Mesenchymal stem cell (in vitro differentiated cells and primary cell): ENCODE measurements around the gene ZNF829. TPM values are rescaled to one million over a fixed set of nuclear protein-coding genes. Genes with fewer than 3 reads are reported as not detected.
A peak's percentile ranks its signal among the peaks of the same experiment; 100 is the strongest.

Source experiments
- DNase-seq: peaks from one replicate; pipeline ENCODE4 v3.0.0-alpha.2; 2013
- H2AFZ ChIP-seq: one replicate; pipeline ENCODE4 v1.6.1; 2013; ENCODE audit warnings: low read depth, mild to moderate bottlenecking, control low read depth, inconsistent platforms, low read length, moderate library complexity
- H2AK5ac ChIP-seq: 2 replicates; pipeline ENCODE4 v1.6.1; 2013; ENCODE audit warnings: low read length, moderate library complexity, mild to moderate bottlenecking, inconsistent platforms; ENCODE audit not compliant: severe bottlenecking
- H2BK120ac ChIP-seq: one replicate; pipeline ENCODE4 v1.6.1; 2013; ENCODE audit warnings: low read depth, mild to moderate bottlenecking, inconsistent platforms, low read length, moderate library complexity
- H2BK12ac ChIP-seq, 2 experiments: one replicate each; pipeline ENCODE4 v1.6.1; 2013; ENCODE audit warnings: inconsistent platforms in 2 of 2, low read length in 2 of 2, mild to moderate bottlenecking in 2 of 2, moderate library complexity in 2 of 2, control low read depth in 1 of 2
- H2BK15ac ChIP-seq: one replicate; pipeline ENCODE4 v1.6.1; 2013; ENCODE audit warnings: mild to moderate bottlenecking, low read depth, inconsistent platforms; ENCODE audit not compliant: poor library complexity, severe bottlenecking
- H2BK5ac ChIP-seq: 2 replicates; pipeline ENCODE4 v1.6.1; 2013; ENCODE audit warnings: low read depth, mild to moderate bottlenecking, low read length, control low read depth, inconsistent platforms; ENCODE audit not compliant: poor library complexity, severe bottlenecking
- H3K14ac ChIP-seq, 2 experiments: one replicate each; pipeline ENCODE4 v1.6.1; 2013; ENCODE audit warnings: inconsistent platforms in 2 of 2, low read length in 2 of 2, control low read depth in 1 of 2, mild to moderate bottlenecking in 1 of 2, moderate library complexity in 1 of 2
- H3K18ac ChIP-seq, 2 experiments: one replicate each; pipeline ENCODE4 v1.6.1; 2013; ENCODE audit warnings: inconsistent platforms in 2 of 2, low read length in 2 of 2, control low read depth in 1 of 2, low read depth in 1 of 2, mild to moderate bottlenecking in 1 of 2
- H3K23ac ChIP-seq, 2 experiments: one replicate each; pipeline ENCODE4 v1.6.1; 2013; ENCODE audit warnings: inconsistent platforms in 2 of 2, low read length in 2 of 2, mild to moderate bottlenecking in 2 of 2, moderate library complexity in 2 of 2, control low read depth in 1 of 2
- H3K27ac ChIP-seq: 2 replicates; pipeline ENCODE4 v1.5.1; 2013; ENCODE audit warnings: mild to moderate bottlenecking, moderate library complexity, low read length, control low read depth, inconsistent platforms; ENCODE audit not compliant: poor library complexity, severe bottlenecking
- H3K27me3 ChIP-seq, 2 experiments: 2 replicates each; pipeline versions ENCODE4 v1.6.1 to v1.7.0; 2013; ENCODE audit warnings: low read length in 2 of 2, mild to moderate bottlenecking in 2 of 2, moderate library complexity in 2 of 2, control low read depth in 1 of 2, inconsistent platforms in 1 of 2; ENCODE audit not compliant: control insufficient read depth in 1 of 2, insufficient read depth in 1 of 2
- H3K36me3 ChIP-seq, 2 experiments: 2 replicates each; pipeline versions ENCODE4 v1.6.1 to v1.7.0; 2013; ENCODE audit warnings: low read length in 2 of 2, control low read depth in 1 of 2, inconsistent platforms in 1 of 2, low read depth in 1 of 2, mild to moderate bottlenecking in 1 of 2; ENCODE audit not compliant: insufficient read depth in 2 of 2, control insufficient read depth in 1 of 2
- H3K4ac ChIP-seq, 2 experiments: one replicate each; pipeline ENCODE4 v1.6.1; 2013; ENCODE audit warnings: inconsistent platforms in 2 of 2, low read length in 2 of 2, mild to moderate bottlenecking in 2 of 2, moderate library complexity in 2 of 2, control low read depth in 1 of 2, low read depth in 1 of 2
- H3K4me1 ChIP-seq: 2 replicates; pipeline ENCODE4 v1.6.1; 2013; ENCODE audit warnings: low read depth, low read length, control low read depth; ENCODE audit not compliant: control insufficient read depth, insufficient read depth
- H3K4me2 ChIP-seq: 2 replicates; pipeline ENCODE4 v1.6.1; 2013; ENCODE audit warnings: low read length, mild to moderate bottlenecking, inconsistent platforms; ENCODE audit not compliant: poor library complexity, severe bottlenecking
- H3K4me3 ChIP-seq, 2 experiments: 2 replicates each; pipeline versions ENCODE4 v1.5.1 to v1.7.0; 2013; ENCODE audit warnings: low read length in 2 of 2, mild to moderate bottlenecking in 2 of 2, control low read depth in 1 of 2, low read depth in 1 of 2; ENCODE audit not compliant: insufficient read depth in 1 of 2
- H3K79me1 ChIP-seq: replicated peaks from 2 replicates; pipeline ENCODE4 v1.6.1; 2013; ENCODE audit warnings: mild to moderate bottlenecking, control low read depth, low read length, inconsistent platforms; ENCODE audit not compliant: poor library complexity, severe bottlenecking
- H3K9ac ChIP-seq: 2 replicates; pipeline ENCODE4 v1.7.0; 2013; ENCODE audit warnings: mild to moderate bottlenecking, low read length, moderate library complexity
- H3K9me3 ChIP-seq: 2 replicates; pipeline ENCODE4 v1.7.0; 2013; ENCODE audit warnings: mild to moderate bottlenecking, low read length; ENCODE audit not compliant: control insufficient read depth
- H4K8ac ChIP-seq: one replicate; pipeline ENCODE4 v1.6.1; 2013; ENCODE audit warnings: inconsistent platforms, mild to moderate bottlenecking, low read length, moderate library complexity
- H4K91ac ChIP-seq: one replicate; pipeline ENCODE4 v1.6.1; 2013; ENCODE audit warnings: mild to moderate bottlenecking, low read length, inconsistent platforms
- WGBS: methylation state at CpG from one replicate; pipeline ENCODE4 v1.1.7; 2013; ENCODE audit warnings: mixed read lengths; 5-methylcytosine and 5-hydroxymethylcytosine counted together
- small RNA-seq: library from polyadenylated mRNA; stranded (forward); fragments of <200 nt; extraction: miRNeasy Mini kit (QIAGEN cat#:217004); gene quantifications from one replicate; pipeline ENCODE3, GENCODE V24; 2013; ENCODE audit warnings: low read depth

Gene ZNF829

DNA sequence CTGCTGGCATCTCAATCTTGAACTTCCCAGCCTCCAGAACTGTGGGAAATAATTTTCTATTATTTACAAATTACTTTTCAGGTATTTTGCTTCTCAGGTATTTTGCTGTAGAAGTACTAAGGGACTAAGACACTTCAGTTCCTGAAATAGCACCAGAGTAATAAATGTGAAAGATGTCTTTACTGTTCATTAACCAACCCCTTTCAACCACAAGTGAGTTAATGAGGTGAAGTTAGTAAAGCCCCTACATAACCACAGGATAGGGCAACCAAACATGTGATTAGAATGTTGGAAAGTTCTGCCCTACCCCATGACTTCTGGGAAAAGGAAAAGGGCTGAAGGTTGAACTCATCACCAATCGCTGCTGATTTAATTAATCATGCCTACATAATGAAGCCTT is 68.1 kb downstream of the ZNF829 start:
- Histone ChIP-seq H3K27me3 (no peaks in the 10 kb centered on the region), H3K4ac (no peak overlapping the region), H3K4me3 (no peak overlapping the region), H3K18ac (no peak overlapping the region), H3K36me3 (peaks cover 2 to 9% of the 10 kb centered on the region in 2 experiments), H2AFZ (no peak overlapping the region), H2AK5ac (no peak overlapping the region), H3K4me2 (no peak overlapping the region), H3K4me1 (peaks cover 9% of the 10 kb centered on the region), H2BK120ac (no peak overlapping the region), H4K8ac (no peak overlapping the region), H3K9ac (no peak overlapping the region), H3K27ac (no peak overlapping the region), H2BK15ac (no peak overlapping the region), H3K23ac (no peak overlapping the region), H2BK5ac (no peak overlapping the region), H3K14ac (no peak overlapping the region), H3K9me3 (peaks cover 22% of the 10 kb centered on the region), H4K91ac (no peak overlapping the region), H2BK12ac (no peak overlapping the region), H3K79me1 (peaks cover 22% of the 10 kb centered on the region)
- no peak for DNase-seq
- WGBS = no CpG with 5 or more reads among the region's 1 CpG

DNA sequence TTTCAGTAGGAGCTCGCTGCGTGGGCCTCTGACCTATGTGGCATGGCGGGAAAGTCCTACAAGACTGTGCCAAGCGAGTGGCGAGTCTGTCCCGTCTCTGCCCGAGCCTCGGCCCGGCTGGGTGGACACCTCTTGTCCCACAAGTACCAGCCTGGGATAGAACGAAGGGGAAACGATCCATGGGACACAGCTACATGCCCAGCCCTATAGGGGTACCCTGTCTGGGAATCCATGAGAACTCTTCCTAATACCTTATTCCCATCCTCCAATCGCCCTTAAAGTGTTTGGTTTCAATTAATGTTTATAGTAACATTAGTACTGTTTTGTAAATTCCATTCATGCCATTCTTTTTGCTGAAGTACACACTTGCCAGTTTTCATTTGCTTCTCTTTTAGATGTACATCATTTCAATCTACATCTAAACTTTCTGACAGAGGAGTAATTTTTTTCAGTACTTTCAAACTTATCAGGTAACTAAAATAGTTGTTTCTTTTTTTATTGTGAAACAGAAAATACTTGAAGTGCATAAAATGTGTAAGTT is 77.2 kb downstream of the ZNF829 start:
- H2AK5ac ChIP-seq = no peak overlapping the region
- peak overlapping the region; percentile 78 to 93 for H3K4me3 ChIP-seq
- peak overlapping the region in 1 of 2 experiments; percentile 55 for H3K18ac ChIP-seq
- no peak overlapping the region for H2BK15ac ChIP-seq
- H3K36me3 ChIP-seq = peaks cover 7 to 20% of the 10 kb centered on the region in 2 experiments
- peak overlapping the region; percentile 56 for H2AFZ ChIP-seq
- peak overlapping the region; percentile 77 for H3K27ac ChIP-seq
- peaks cover 25% of the 10 kb centered on the region for H3K79me1 ChIP-seq
- peak overlapping the region; percentile 94 for H3K9ac ChIP-seq
- H3K4me2 ChIP-seq = peak overlapping the region; percentile 76
- H4K91ac ChIP-seq = peak overlapping the region; percentile 64
- no peak overlapping the region for H3K23ac ChIP-seq
- no peak for DNase-seq
- no peak overlapping the region for H3K14ac ChIP-seq
- H3K4ac ChIP-seq = peak overlapping the region; percentile 2 to 79
- peaks cover 4% of the 10 kb centered on the region for H3K4me1 ChIP-seq
- WGBS = 32% methylated on average over 9 of the region's 12 CpGs
- no peak overlapping the region for H2BK5ac ChIP-seq
- peaks cover 34% of the 10 kb centered on the region for H3K9me3 ChIP-seq
- no peak overlapping the region for H2BK12ac ChIP-seq
- H4K8ac ChIP-seq = peak overlapping the region; percentile 94
- peak overlapping the region; percentile 22 for H2BK120ac ChIP-seq
- H3K27me3 ChIP-seq = no peaks in the 10 kb centered on the region

Small RNA genes within 50 kb of the gene (small RNA-seq; reads per million reads assigned to genes)
- not detected for gene RF00019
